ENCODE data around the gene UNC80. TPM values are rescaled to one million over a fixed set of nuclear protein-coding genes. Genes with fewer than 3 reads are reported as not detected.

The UNC80 gene
- total and polyA plus RNA-seq, 2 of the 13 experiments (the other 11 are each of a cell fraction or from before 2014, with no cell fraction given), result not detected

- BruUV-seq (replicated peaks), result no TSS peak
These were observed 194.1 kb downstream of the UNC80 start for GRCh38 chr2:209965723-209966122.

GRCh38 chr2:209969692-209970091 lies 198.1 kb downstream of the UNC80 start:
- Histone ChIP-seq H3K4me2 (ENCODE audit: low read depth, low read length) (no peak overlapping the region), H3K4me1 (ENCODE audit: insufficient read depth, low read length) (no peaks in the 10 kb centered on the region), H4K20me1 (ENCODE audit: insufficient read depth, low read length) (no peaks in the 10 kb centered on the region), H3K4me3 (replicated peaks in 1 of 3; ENCODE audit: insufficient read depth in 1 of 3, low read depth in 2 of 3, low read length in 3 of 3) (no peak overlapping the region), H3K9ac (ENCODE audit: insufficient read depth, low read depth, low read length) (no peak overlapping the region), H3K27ac (ENCODE audit: extremely low read length, insufficient read depth, low read length) (no peak overlapping the region), H3K27me3 (ENCODE audit: control insufficient read depth in 1 of 2, insufficient read depth in 2 of 2, low read length in 2 of 2) (no peaks in the 10 kb centered on the region), H2AFZ (ENCODE audit: low read length) (no peak overlapping the region), H3K9me3 (ENCODE audit: low read length) (no peaks in the 10 kb centered on the region), H3K36me3 (replicated peaks in 1 of 2; ENCODE audit: control insufficient read depth in 1 of 2, insufficient read depth in 2 of 2, low read length in 2 of 2) (no peaks in the 10 kb centered on the region), H3K79me2 (ENCODE audit: insufficient read depth, low read length) (no peaks in the 10 kb centered on the region)
- DNase-seq (ENCODE audit: low spot score) (no peak), FAIRE-seq (no peak), ATAC-seq (no peak)
- in situ Hi-C loops (cut with HindIII; ENCODE audit: extremely low pct_ligation_motif_present, low pct_unique_long_range_greater_than_20kb) (loop anchor here (10.0 to 25.0 kb wide), 3 partner anchors 425 to 1557 kb away; partner anchors contain the start of gene PTH2R), intact Hi-C loops (cut with micrococcal nuclease; ENCODE audit: unreplicated experiment) (loop anchor here (10.0 kb wide), 1 partner anchor 385 kb away; no protein-coding TSS in a partner anchor)
- no TSS peak for BruUV-seq (replicated peaks)
- 5% methylated on average over 4 of the region's 4 CpGs for WGBS (ENCODE audit: low lambda C conversion rate)
- POLR2A ChIA-PET, result no interaction called here
- CTCF ChIA-PET (ENCODE audit: low intra/inter-chr PET ratio, low total read pairs), result no interaction called here
- TF ChIP-seq BORCS8-MEF2B (CRISPR knock-in tag; IDR thresholded peaks at IDR 0.05) (no peak), NR2C2 (CRISPR knock-in tag; IDR thresholded peaks at IDR 0.05; ENCODE audit: borderline replicate concordance) (no peak), ZNF776 (CRISPR knock-in tag; IDR thresholded peaks at IDR 0.05) (no peak), ZNF33A (CRISPR knock-in tag; IDR thresholded peaks at IDR 0.05; ENCODE audit: borderline replicate concordance) (no peak), SIX1 (CRISPR knock-in tag; IDR thresholded peaks at IDR 0.05; ENCODE audit: borderline replicate concordance) (no peak), ZNF614 (CRISPR knock-in tag; IDR thresholded peaks at IDR 0.05; ENCODE audit: borderline replicate concordance) (no peak), KDM6A (CRISPR knock-in tag; IDR thresholded peaks at IDR 0.05; ENCODE audit: low read depth) (no peak), CSRNP2 (CRISPR knock-in tag; conservative IDR thresholded peaks at IDR 0.05; ENCODE audit: low read depth) (no peak), ZXDC (CRISPR knock-in tag; IDR thresholded peaks at IDR 0.05) (no peak), ZNF792 (CRISPR knock-in tag; IDR thresholded peaks at IDR 0.05) (no peak)

More at GRCh38 chr2:209965723-209966122, 194.1 kb downstream of the UNC80 start:
- Histone ChIP-seq H4K20me1 (ENCODE audit: insufficient read depth, low read length) (no peaks in the 10 kb centered on the region), H3K36me3 (replicated peaks in 1 of 2; ENCODE audit: control insufficient read depth in 1 of 2, insufficient read depth in 2 of 2, low read length in 2 of 2) (no peaks in the 10 kb centered on the region), H3K9ac (ENCODE audit: insufficient read depth, low read depth, low read length) (no peak overlapping the region), H3K27ac (ENCODE audit: extremely low read length, insufficient read depth, low read length) (no peak overlapping the region), H3K4me3 (replicated peaks in 1 of 3; ENCODE audit: insufficient read depth in 1 of 3, low read depth in 2 of 3, low read length in 3 of 3) (no peak overlapping the region), H3K79me2 (ENCODE audit: insufficient read depth, low read length) (no peaks in the 10 kb centered on the region), H3K4me1 (ENCODE audit: insufficient read depth, low read length) (no peaks in the 10 kb centered on the region), H2AFZ (ENCODE audit: low read length) (no peak overlapping the region), H3K27me3 (ENCODE audit: control insufficient read depth in 1 of 2, insufficient read depth in 2 of 2, low read length in 2 of 2) (0 out of 5 replicates have a peak, but pooled peaks cover 0 to 1% of the 10 kb centered on the region in 2 experiments), H3K9me3 (ENCODE audit: low read length) (no peaks in the 10 kb centered on the region), H3K4me2 (ENCODE audit: low read depth, low read length) (no peak overlapping the region)
- WGBS (ENCODE audit: low lambda C conversion rate), result 0% methylated on average over 2 of the region's 2 CpGs
- TF ChIP-seq TBX2 (CRISPR knock-in tag; IDR thresholded peaks at IDR 0.05; ENCODE audit: borderline replicate concordance) (no peak), ZNF841 (CRISPR knock-in tag; IDR thresholded peaks at IDR 0.05; ENCODE audit: borderline replicate concordance) (no peak)
- CTCF ChIA-PET (ENCODE audit: low intra/inter-chr PET ratio, low total read pairs), result no interaction called here
- ATAC-seq (no peak), FAIRE-seq (no peak), DNase-seq (ENCODE audit: low spot score) (no peak)
- in situ Hi-C loops (cut with HindIII; ENCODE audit: extremely low pct_ligation_motif_present, low pct_unique_long_range_greater_than_20kb) (loop anchor here (25.0 kb wide), 2 partner anchors 628 to 1553 kb away; partner anchors contain the start of gene PTH2R), intact Hi-C loops (cut with micrococcal nuclease; ENCODE audit: unreplicated experiment) (loop anchor here (10.0 kb wide), 1 partner anchor 381 kb away; no protein-coding TSS in a partner anchor)
- POLR2A ChIA-PET, result no interaction called here
